Measurements from ENCODE around the gene LIMS2.

LIMS2 gene

DNA sequence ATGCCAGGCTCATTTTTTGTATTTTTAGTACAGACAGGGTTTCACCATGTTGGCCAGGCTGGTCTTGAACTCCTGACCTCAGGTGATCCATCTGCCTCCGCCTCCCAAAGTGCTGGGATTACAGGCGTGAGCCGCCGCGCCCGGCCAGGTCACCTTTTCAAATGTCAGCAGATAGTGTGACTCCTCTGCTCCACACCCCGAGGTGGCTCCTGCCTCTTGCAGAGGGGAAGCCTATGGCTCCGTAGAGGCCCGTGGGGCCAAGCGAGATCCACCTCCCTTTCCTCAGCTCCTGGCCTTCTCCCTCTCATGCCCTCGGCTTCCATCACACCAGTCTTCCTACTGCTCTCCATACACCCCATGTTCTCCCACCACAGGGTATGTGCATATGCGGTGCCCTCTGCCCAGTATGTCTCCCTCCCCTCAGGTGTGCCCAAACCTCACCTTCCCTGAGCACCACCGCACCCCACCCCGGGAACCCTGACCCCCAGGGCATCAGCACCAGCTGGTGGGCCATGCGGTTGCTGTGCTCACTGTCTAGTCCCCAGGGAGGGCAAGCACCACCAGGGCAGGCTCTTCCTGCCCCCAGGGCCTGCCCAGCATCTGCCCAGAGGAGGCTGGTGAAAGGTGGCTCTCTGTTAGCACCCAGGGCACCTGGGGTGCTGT lies 18.6 kb downstream of the LIMS2 start:
- no peak overlapping the region for H3K4me3 ChIP-seq (ENCODE audit: low read depth, low read length)
- TF ChIP-seq, protein P1, sequence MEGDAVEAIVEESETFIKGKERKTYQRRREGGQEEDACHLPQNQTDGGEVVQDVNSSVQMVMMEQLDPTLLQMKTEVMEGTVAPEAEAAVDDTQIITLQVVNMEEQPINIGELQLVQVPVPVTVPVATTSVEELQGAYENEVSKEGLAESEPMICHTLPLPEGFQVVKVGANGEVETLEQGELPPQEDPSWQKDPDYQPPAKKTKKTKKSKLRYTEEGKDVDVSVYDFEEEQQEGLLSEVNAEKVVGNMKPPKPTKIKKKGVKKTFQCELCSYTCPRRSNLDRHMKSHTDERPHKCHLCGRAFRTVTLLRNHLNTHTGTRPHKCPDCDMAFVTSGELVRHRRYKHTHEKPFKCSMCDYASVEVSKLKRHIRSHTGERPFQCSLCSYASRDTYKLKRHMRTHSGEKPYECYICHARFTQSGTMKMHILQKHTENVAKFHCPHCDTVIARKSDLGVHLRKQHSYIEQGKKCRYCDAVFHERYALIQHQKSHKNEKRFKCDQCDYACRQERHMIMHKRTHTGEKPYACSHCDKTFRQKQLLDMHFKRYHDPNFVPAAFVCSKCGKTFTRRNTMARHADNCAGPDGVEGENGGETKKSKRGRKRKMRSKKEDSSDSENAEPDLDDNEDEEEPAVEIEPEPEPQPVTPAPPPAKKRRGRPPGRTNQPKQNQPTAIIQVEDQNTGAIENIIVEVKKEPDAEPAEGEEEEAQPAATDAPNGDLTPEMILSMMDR (IDR thresholded peaks at IDR 0.05; ENCODE audit: low read depth, low read length, missing control alignments) = no peak
- DNase-seq (ENCODE audit: low read depth) = no peak

DNA sequence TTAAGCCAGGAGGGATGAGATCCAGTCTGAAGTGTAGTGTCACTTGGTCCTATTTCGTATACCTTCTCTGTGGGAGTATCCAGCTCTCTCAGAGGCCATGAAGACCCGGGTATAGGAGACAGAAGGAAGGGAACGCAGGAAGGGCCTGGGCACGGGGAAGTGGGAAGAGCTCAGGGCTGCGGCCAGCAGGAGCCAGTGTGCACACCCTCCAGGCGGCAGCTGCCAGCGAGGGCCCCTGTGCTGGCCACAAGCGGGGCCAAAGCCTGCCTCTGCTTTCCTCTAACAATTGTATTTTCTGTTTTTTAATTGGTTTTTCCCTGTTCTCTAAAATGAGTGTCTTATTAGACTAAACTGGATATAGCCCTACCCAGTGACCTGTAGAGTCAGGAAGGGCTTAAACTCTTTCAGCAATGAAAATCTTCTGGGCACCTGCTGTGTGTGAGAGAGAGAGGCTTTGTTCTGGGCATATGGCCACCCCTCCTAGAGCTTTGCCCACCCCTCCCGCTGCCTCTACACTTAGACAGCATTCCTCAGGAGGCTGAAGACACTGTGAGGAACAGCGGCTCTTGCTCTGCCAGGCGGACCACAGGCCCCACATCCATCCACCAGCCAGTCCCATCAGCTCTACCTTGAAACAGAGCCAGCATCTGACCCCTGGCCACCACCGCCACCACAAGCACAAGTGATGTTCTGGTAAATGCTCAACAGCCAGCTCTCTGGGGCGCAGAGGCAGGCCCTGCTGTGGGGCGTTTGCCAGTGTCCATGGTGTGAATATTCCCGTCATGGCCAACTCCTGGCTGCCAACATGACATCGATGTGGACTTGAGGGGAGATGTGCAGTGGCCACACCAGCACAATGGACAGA lies 19.9 kb downstream of the LIMS2 start:
- TF ChIP-seq, protein P1 (IDR thresholded peaks at IDR 0.05; ENCODE audit: low read depth, low read length, missing control alignments) = no peak
- H3K4me3 ChIP-seq (ENCODE audit: low read depth, low read length) = no peak overlapping the region
- DNase-seq (ENCODE audit: low read depth) = no peak

DNA sequence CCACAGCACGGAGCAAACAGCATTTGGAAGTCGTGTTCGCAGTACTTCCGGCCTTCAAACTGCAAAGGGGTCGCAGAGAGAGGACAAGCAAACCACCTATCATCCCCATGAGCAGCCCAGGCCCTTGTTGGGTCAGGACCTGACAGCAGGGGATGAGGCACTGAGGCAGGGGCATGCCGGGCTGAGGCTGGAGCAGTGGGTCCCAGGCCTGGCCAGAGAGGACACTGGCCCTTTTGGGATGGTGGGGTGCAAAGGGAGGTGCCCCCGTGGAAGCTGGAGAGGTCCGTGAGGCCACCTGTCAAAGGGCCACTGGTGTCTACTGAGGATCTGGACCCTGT lies 20.5 kb downstream of the LIMS2 start:
- H3K4me3 ChIP-seq (ENCODE audit: low read depth, low read length) = no peak overlapping the region
- DNase-seq (ENCODE audit: low read depth) = no peak
- TF ChIP-seq, protein P1 (IDR thresholded peaks at IDR 0.05; ENCODE audit: low read depth, low read length, missing control alignments) = no peak

- TF ChIP-seq, protein P1 (IDR thresholded peaks at IDR 0.05; ENCODE audit: low read depth, low read length, missing control alignments) = no peak
- H3K4me3 ChIP-seq (ENCODE audit: low read depth, low read length) = no peak overlapping the region
- DNase-seq (ENCODE audit: low read depth) = no peak
Measured at GRCh38 chr2:127654084-127654837, 21.1 kb downstream of the LIMS2 start.

DNA sequence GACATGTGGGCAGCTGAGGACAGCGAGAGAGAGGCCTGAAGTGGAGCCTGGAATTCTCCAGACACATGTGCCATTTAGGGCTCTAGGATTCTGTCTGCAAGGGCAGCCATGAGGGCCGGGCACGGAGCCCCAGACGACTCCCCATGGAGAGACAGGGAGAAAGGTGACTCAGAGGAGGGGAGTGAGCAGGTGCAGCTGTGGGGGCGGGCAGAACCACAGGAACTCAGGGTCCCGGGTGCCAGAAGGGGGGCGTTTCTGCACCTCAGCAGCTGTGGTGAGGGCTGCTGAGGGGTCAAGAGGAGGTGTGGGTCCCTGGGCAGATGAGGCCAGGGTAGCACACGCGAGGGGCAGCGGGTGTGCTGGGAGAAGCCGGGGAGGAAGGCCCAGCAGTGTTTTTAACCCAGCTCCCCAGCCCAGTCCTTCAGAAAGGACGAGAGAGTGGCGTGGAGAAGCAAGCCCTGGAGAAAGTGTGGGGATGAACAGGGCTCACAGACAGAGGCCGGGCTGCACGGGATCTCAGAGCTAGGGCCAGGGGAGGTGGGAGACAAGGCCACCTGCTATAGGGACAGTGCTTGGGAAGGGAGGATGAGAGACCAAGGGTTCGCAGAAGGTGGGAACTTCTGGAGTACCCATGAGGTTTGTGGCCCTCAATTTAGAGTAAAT lies 21.8 kb downstream of the LIMS2 start:
- TF ChIP-seq, protein P1 (IDR thresholded peaks at IDR 0.05; ENCODE audit: low read depth, low read length, missing control alignments) = no peak

GRCh38 chr2:127652786-127653357 lies 22.5 kb downstream of the LIMS2 start:
- TF ChIP-seq, protein P1 (IDR thresholded peaks at IDR 0.05; ENCODE audit: low read depth, low read length, missing control alignments) = no peak
- DNase-seq (ENCODE audit: low read depth) = no peak
- no peak overlapping the region for H3K4me3 ChIP-seq (ENCODE audit: low read depth, low read length)

More for the DNA sequence above, 21.8 kb downstream of the LIMS2 start:
- no peak for DNase-seq (ENCODE audit: low read depth)
- H3K4me3 ChIP-seq (ENCODE audit: low read depth, low read length) = no peak overlapping the region
